ENCODE data around the gene PLCG2. TPM values are rescaled to one million over a fixed set of nuclear protein-coding genes. Genes with fewer than 3 reads are reported as not detected.

Gene PLCG2
- total RNA-seq, 6 experiments from 2014 or later: 0.14 to 0.61 (median 0.27) TPM

GRCh38 chr16:81792828-81793227 lies 13.7 kb downstream of the PLCG2 start:
- no peaks in the 10 kb centered on the region; the same call in none of the 2 replicates for H3K27me3 Mint-ChIP-seq (ENCODE audit: insufficient read depth)
- H3K9me3 Mint-ChIP-seq: no peaks in the 10 kb centered on the region
- H3K4me1 Mint-ChIP-seq (ENCODE audit: low read depth): no peaks in the 10 kb centered on the region
- no peak overlapping the region for H3K27ac Mint-ChIP-seq
- no peak for DNase-seq
- no peak overlapping the region for H3K4me3 Mint-ChIP-seq
- H3K36me3 Mint-ChIP-seq (ENCODE audit: low read depth): no peaks in the 10 kb centered on the region
- TF ChIP-seq CTCF (IDR thresholded peaks at IDR 0.05): no peak

GRCh38 chr16:81795193-81795592 lies 16.1 kb downstream of the PLCG2 start:
- TF ChIP-seq CTCF (IDR thresholded peaks at IDR 0.05): no peak
- H3K27ac Mint-ChIP-seq: no peak overlapping the region
- H3K36me3 Mint-ChIP-seq (ENCODE audit: low read depth): no peaks in the 10 kb centered on the region
- no peaks in the 10 kb centered on the region for H3K9me3 Mint-ChIP-seq
- DNase-seq: no peak
- peaks cover 4% of the 10 kb centered on the region for H3K27me3 Mint-ChIP-seq (ENCODE audit: insufficient read depth)
- H3K4me1 Mint-ChIP-seq (ENCODE audit: low read depth): no peaks in the 10 kb centered on the region
- H3K4me3 Mint-ChIP-seq: no peak overlapping the region

- Mint-ChIP-seq H3K4me1 (ENCODE audit: low read depth) (no peaks in the 10 kb centered on the region), H3K36me3 (ENCODE audit: low read depth) (no peaks in the 10 kb centered on the region), H3K27ac (no peak overlapping the region), H3K27me3 (ENCODE audit: insufficient read depth) (peaks cover 4% of the 10 kb centered on the region), H3K9me3 (no peaks in the 10 kb centered on the region), H3K4me3 (no peak overlapping the region)
- TF ChIP-seq CTCF (IDR thresholded peaks at IDR 0.05): no peak
- no peak for DNase-seq
These were observed 16.9 kb downstream of the PLCG2 start for GRCh38 chr16:81796035-81796434.

- DNase-seq: no peak
- Mint-ChIP-seq H3K27ac (no peak overlapping the region), H3K9me3 (no peaks in the 10 kb centered on the region), H3K4me1 (ENCODE audit: low read depth) (no peaks in the 10 kb centered on the region), H3K36me3 (ENCODE audit: low read depth) (no peaks in the 10 kb centered on the region), H3K4me3 (no peak overlapping the region), H3K27me3 (ENCODE audit: insufficient read depth) (peaks cover 4% of the 10 kb centered on the region)
- TF ChIP-seq CTCF (IDR thresholded peaks at IDR 0.05): no peak
These were observed 17.7 kb downstream of the PLCG2 start for GRCh38 chr16:81796583-81797346.

- Mint-ChIP-seq H3K4me1 (ENCODE audit: low read depth) (no peaks in the 10 kb centered on the region), H3K27ac (no peak overlapping the region), H3K27me3 (ENCODE audit: insufficient read depth) (peaks cover 4% of the 10 kb centered on the region), H3K36me3 (ENCODE audit: low read depth) (no peaks in the 10 kb centered on the region), H3K9me3 (no peaks in the 10 kb centered on the region), H3K4me3 (no peak overlapping the region)
- TF ChIP-seq CTCF (IDR thresholded peaks at IDR 0.05): no peak
- DNase-seq: no peak
These were observed 18.4 kb downstream of the PLCG2 start for GRCh38 chr16:81797443-81797842.
